Motor neuron (in vitro differentiated cells): Measurements from ENCODE around the gene PCID2. TPM values are rescaled to one million over a fixed set of nuclear protein-coding genes. Genes with fewer than 3 reads are reported as not detected.
A peak's percentile ranks its signal among the peaks of the same experiment; 100 is the strongest.

Experiments
- ATAC-seq, 8 experiments: fragments of 200-7000 bp; cut with Tn5 transposase; replicated peaks in 6 of 8; 2 replicates each; pipeline ENCODE4 v1.8.0; 2021; ENCODE audit warnings: mild to moderate bottlenecking in 8 of 8, moderate library complexity in 8 of 8
- H3K27ac ChIP-seq, 2 donors: fragments of 250-450 bp; sonication (Bioruptor Pico); 2 replicates each; pipeline ENCODE4 v1.9.0; 2021; ENCODE audit warnings: antibody characterized with exemption in 2 of 2, mild to moderate bottlenecking in 2 of 2, moderate library complexity in 1 of 2
- H3K4me1 ChIP-seq, 2 donors: fragments of 250-450 bp; sonication (Bioruptor Pico); replicated peaks in 1 of 2; 2 replicates each; pipeline ENCODE4 v1.6.1; 2021; ENCODE audit warnings: antibody characterized with exemption in 2 of 2, mild to moderate bottlenecking in 2 of 2, moderate library complexity in 1 of 2
- H3K4me3 ChIP-seq, 5 donors: fragments of 250-450 bp; sonication (Bioruptor Pico); 2 replicates each; pipeline ENCODE4 v1.9.0; 2021; ENCODE audit warnings: antibody characterized with exemption in 5 of 5, mild to moderate bottlenecking in 5 of 5, moderate library complexity in 4 of 5
- WGBS, 10 experiments: fragments of 450-650 bp; shearing (Covaris generic); methylation state at CpG; one replicate each; pipeline ENCODE4 v1.0.0; 2022; 5-methylcytosine and 5-hydroxymethylcytosine counted together
- in situ Hi-C, 9 experiments: fragments of 400-800 bp; cut with MboI; loops; one replicate each; pipeline ENCODE4 v1.15.0; 2021; ENCODE audit warnings: low sequenced_read_pairs in 9 of 9, low pct_unique_long_range_greater_than_20kb in 2 of 9; ENCODE audit not compliant: unreplicated experiment in 9 of 9
- total RNA-seq, 8 experiments: library from RNA; unstranded; fragments of 300-600 nt; gene quantifications; 2 replicates each; pipeline versions ENCODE4 v1.2.3 to v1.2.4, GENCODE V29; 2022

PCID2 gene
- total RNA-seq, 8 experiments from 2014 or later, result 24.8 to 89.9 (median 36.3) TPM

- H3K4me3 ChIP-seq, result no peak overlapping the region
- WGBS, 10 experiments, result 90 to 100% (median 93%) methylated on average over 2 to 9 of the region's 10 CpGs
- in situ Hi-C loops, result no loop called here
- no peak overlapping the region for H3K27ac ChIP-seq
- no peak for ATAC-seq
- peaks cover 19 to 30% of the 10 kb centered on the region in 2 donors for H3K4me1 ChIP-seq
Observed at GRCh38 chr13:113211774-113212173, 3.3 kb upstream of the PCID2 start.

- peak overlapping the region in 1 of 5 donors; percentile 100 for H3K4me3 ChIP-seq
- 71 to 100% (median 88%) methylated on average over 2 to 6 of the region's 6 CpGs for WGBS, 10 experiments
- no peak for ATAC-seq
- H3K4me1 ChIP-seq, result peaks cover 15 to 30% of the 10 kb centered on the region in 2 donors
- in situ Hi-C loops, result no loop called here
- H3K27ac ChIP-seq, result no peak overlapping the region
Observed at GRCh38 chr13:113210833-113211232, 2.4 kb upstream of the PCID2 start.

GRCh38 chr13:113209759-113210421 lies 1.4 kb upstream of the PCID2 start:
- H3K4me3 ChIP-seq, result peak overlapping the region; percentile 90 to 100 (median 97)
- 0 to 6% (median 0%) methylated on average over 1 to 17 of the region's 67 CpGs; no CpG with 5 or more reads in 1 of the 10 experiments for WGBS, 10 experiments
- in situ Hi-C loops, result no loop called here
- peak; percentile 19 to 50 (median 30) for ATAC-seq
- H3K4me1 ChIP-seq, result peaks cover 19 to 37% of the 10 kb centered on the region in 2 donors
- peak overlapping the region; percentile 97 to 98 for H3K27ac ChIP-seq

- Histone ChIP-seq H3K4me1 (peaks cover 19 to 40% of the 10 kb centered on the region in 2 donors), H3K27ac (peak within 1 kb of the TSS; percentile 97 to 98), H3K4me3 (peak within 1 kb of the TSS; percentile 90 to 100 (median 97))
- in situ Hi-C loops, result no loop called here
- peak; percentile 29 to 62 (median 56) for ATAC-seq
- WGBS, 10 experiments, result 0% methylated on average over 2 of the region's 66 CpGs; no CpG with 5 or more reads in 9 of the 10 experiments
Observed at GRCh38 chr13:113209336-113209758, 878 bp upstream of the PCID2 start, which contains the start of gene CUL4A. Gene CUL4A (plus strand): TSS chr13:113209613. CDS start chr13:113209628, 15 bp downstream.

- WGBS, 10 experiments, result 0 to 10% (median 0%) methylated on average over 1 to 13 of the region's 44 CpGs; no CpG with 5 or more reads in 1 of the 10 experiments
- peaks cover 19 to 40% of the 10 kb centered on the region in 2 donors for H3K4me1 ChIP-seq
- in situ Hi-C loops, result no loop called here
- peak overlapping the region; percentile 97 to 98 for H3K27ac ChIP-seq
- ATAC-seq, result peak; percentile 27 to 45 (median 33)
- H3K4me3 ChIP-seq, result peak overlapping the region; percentile 90 to 100 (median 97)
Observed at GRCh38 chr13:113207890-113208420, 514 bp downstream of the PCID2 start.

GRCh38 chr13:113207460-113207859 lies 1.0 kb downstream of the PCID2 start:
- 0 to 58% (median 29%) methylated on average over 1 to 3 of the region's 3 CpGs for WGBS, 10 experiments
- in situ Hi-C loops, result no loop called here
- Histone ChIP-seq H3K27ac (peak overlapping the region in 1 of 2 donors; percentile 97), H3K4me1 (peaks cover 19 to 40% of the 10 kb centered on the region in 2 donors), H3K4me3 (peak overlapping the region; percentile 90 to 100 (median 97))
- no peak for ATAC-seq

- 22 to 92% (median 68%) methylated on average over 2 to 5 of the region's 5 CpGs; no CpG with 5 or more reads in 1 of the 10 experiments for WGBS, 10 experiments
- peak overlapping the region in 1 of 2 donors; percentile 62 for H3K27ac ChIP-seq
- in situ Hi-C loops, result no loop called here
- H3K4me3 ChIP-seq, result peak overlapping the region in 1 of 5 donors; percentile 10
- ATAC-seq, result no peak
- H3K4me1 ChIP-seq, result peaks cover 18 to 34% of the 10 kb centered on the region in 2 donors
Observed at GRCh38 chr13:113205428-113205931, 3.0 kb downstream of the PCID2 start.

GRCh38 chr13:113204378-113204734 lies 4.1 kb downstream of the PCID2 start:
- H3K27ac ChIP-seq, result no peak overlapping the region
- whole genome bisulfite sequencing, 10 experiments, result 20 to 100% (median 100%) methylated on average over 1 to 2 of the region's 5 CpGs; no CpG with 5 or more reads in 5 of the 10 experiments
- in situ Hi-C loops, result no loop called here
- no peak for ATAC-seq
- H3K4me3 ChIP-seq, result no peak overlapping the region
- peaks cover 16 to 31% of the 10 kb centered on the region in 2 donors for H3K4me1 ChIP-seq

- Histone ChIP-seq H3K27ac (no peak overlapping the region), H3K4me3 (no peak overlapping the region), H3K4me1 (peaks cover 16 to 31% of the 10 kb centered on the region in 2 donors)
- in situ Hi-C loops, result no loop called here
- ATAC-seq, result no peak
- WGBS, 10 experiments, result 85 to 100% (median 97%) methylated on average over 2 to 8 of the region's 12 CpGs; no CpG with 5 or more reads in 2 of the 10 experiments
Observed at GRCh38 chr13:113203507-113204377, 4.7 kb downstream of the PCID2 start.

- ATAC-seq, result no peak
- in situ Hi-C loops, result no loop called here
- H3K27ac ChIP-seq, result no peak overlapping the region
Observed at GRCh38 chr13:113202912-113203311, 5.6 kb downstream of the PCID2 start.

GRCh38 chr13:113201815-113202214 lies 6.7 kb downstream of the PCID2 start:
- in situ Hi-C loops, result no loop called here
- ATAC-seq, result peak in 3 of 8 experiments; percentile 78 to 95 (median 86)
- H3K4me1 ChIP-seq, result peaks cover 12 to 21% of the 10 kb centered on the region in 2 donors
- H3K27ac ChIP-seq, result no peak overlapping the region
- WGBS, 10 experiments, result 0 to 96% (median 40%) methylated on average over 1 to 2 of the region's 2 CpGs; no CpG with 5 or more reads in 4 of the 10 experiments
- H3K4me3 ChIP-seq, result no peak overlapping the region

More at GRCh38 chr13:113202912-113203311, 5.6 kb downstream of the PCID2 start:
- 66 to 100% (median 90%) methylated on average over 2 to 4 of the region's 4 CpGs; no CpG with 5 or more reads in 5 of the 10 experiments for WGBS, 10 experiments
- peaks cover 16 to 31% of the 10 kb centered on the region in 2 donors for H3K4me1 ChIP-seq
- H3K4me3 ChIP-seq, result no peak overlapping the region

- ATAC-seq, result no peak
- Histone ChIP-seq H3K4me1 (no peaks in the 10 kb centered on the region), H3K4me3 (no peak overlapping the region), H3K27ac (no peak overlapping the region)
- in situ Hi-C loops, result loop anchor here in 1 of 9 experiments (25.0 kb wide), 1 partner anchor 260 kb away; no protein-coding TSS in a partner anchor
- WGBS, 10 experiments, result 0 to 100% (median 94%) methylated on average over 1 to 9 of the region's 9 CpGs
Observed at GRCh38 chr13:113196970-113197737, 11.3 kb downstream of the PCID2 start.
